Progenitor cell of endocrine pancreas (in vitro differentiated cells): Measurements from ENCODE around the gene CRHR2. TPM values are rescaled to one million over a fixed set of nuclear protein-coding genes. Genes with fewer than 3 reads are reported as not detected.

Source experiments
- DNase-seq: peaks from one replicate; pipeline ENCODE4 v3.0.0; 2021; ENCODE audit warnings: low spot score; ENCODE audit not compliant: unreplicated experiment
- H3K27ac Mint-ChIP-seq: 2 replicates; pipeline ENCODE4 v1.8.0; 2021; ENCODE audit warnings: mild to moderate bottlenecking, moderate library complexity, mixed read lengths
- H3K27me3 Mint-ChIP-seq: 2 replicates; pipeline ENCODE4 v1.8.0; 2021; ENCODE audit warnings: mixed read lengths
- H3K36me3 Mint-ChIP-seq: 2 replicates; pipeline ENCODE4 v1.8.0; 2022; ENCODE audit warnings: mixed read lengths; ENCODE audit not compliant: insufficient read depth
- H3K4me1 Mint-ChIP-seq: 2 replicates; pipeline ENCODE4 v1.8.0; 2021; ENCODE audit warnings: low read depth, mixed read lengths
- H3K4me3 Mint-ChIP-seq: 2 replicates; pipeline ENCODE4 v1.8.0; 2021; ENCODE audit warnings: low read depth, mild to moderate bottlenecking, moderate library complexity, mixed read lengths
- H3K9me3 Mint-ChIP-seq: 2 replicates; pipeline ENCODE4 v1.8.0; 2021; ENCODE audit warnings: low read depth, mixed read lengths
- CTCF ChIP-seq: fragments of 200-600 bp; sonication (generic); IDR thresholded peaks from one replicate; pipeline ENCODE4 v1.5.0; 2021; ENCODE audit warnings: antibody characterized with exemption, mild to moderate bottlenecking; ENCODE audit not compliant: unreplicated experiment
- total RNA-seq: library from RNA; stranded (reverse); gene quantifications from 2 replicates; pipeline ENCODE4 v1.2.1, GENCODE V29; 2021

Gene CRHR2
- total RNA-seq, 1 donor from 2014 or later, result not detected

DNA sequence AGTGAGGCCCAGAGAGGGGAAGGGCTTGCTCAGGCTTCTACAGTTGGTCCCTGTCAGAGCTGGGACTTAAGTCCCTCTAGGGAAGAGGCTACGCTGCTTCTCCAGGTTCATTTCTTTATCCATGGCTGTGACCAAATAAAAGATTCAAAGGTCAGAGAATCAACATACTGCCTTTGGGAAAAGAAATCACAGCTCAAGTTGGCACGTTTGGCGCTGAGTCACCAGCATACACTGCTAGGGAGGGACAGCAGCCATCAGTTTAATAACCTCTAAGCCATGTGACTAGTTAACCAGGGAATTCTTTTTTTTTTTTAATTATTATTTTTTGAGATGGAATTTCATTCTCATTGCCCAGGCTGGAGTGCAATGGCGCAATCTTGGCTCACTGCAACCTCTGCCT is 28.4 kb upstream of the CRHR2 start:
- DNase-seq, result no peak
- H3K4me1 Mint-ChIP-seq, result peaks cover 1% of the 10 kb centered on the region
- H3K36me3 Mint-ChIP-seq, result peaks cover 2% of the 10 kb centered on the region
- H3K4me3 Mint-ChIP-seq, result no peak overlapping the region
- no peaks in the 10 kb centered on the region for H3K27me3 Mint-ChIP-seq
- TF ChIP-seq CTCF, result no peak
- no peaks in the 10 kb centered on the region for H3K9me3 Mint-ChIP-seq
- no peak overlapping the region for H3K27ac Mint-ChIP-seq

DNA sequence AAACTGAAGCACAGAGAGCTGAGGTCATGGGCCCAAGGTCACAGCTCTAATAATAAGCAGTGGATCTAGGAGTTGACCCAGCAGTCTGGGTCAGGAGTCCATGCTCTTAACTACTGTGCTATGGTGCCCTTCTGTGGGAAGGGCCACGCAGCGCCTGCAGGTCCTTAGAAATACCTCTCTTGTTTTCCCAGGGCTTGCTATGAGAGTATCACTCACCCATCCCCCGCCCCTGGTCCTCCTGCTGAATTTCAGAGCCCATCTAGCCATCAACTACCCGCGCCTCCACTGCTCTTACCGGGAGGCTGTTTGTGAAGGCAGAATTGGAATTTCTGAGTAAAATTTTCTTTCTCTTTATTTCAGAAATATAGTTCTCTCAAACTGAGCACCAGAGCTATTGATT is 27.3 kb upstream of the CRHR2 start:
- peaks cover 1% of the 10 kb centered on the region for H3K4me1 Mint-ChIP-seq
- no peak for DNase-seq
- no peak overlapping the region for H3K27ac Mint-ChIP-seq
- no peak for TF ChIP-seq CTCF
- H3K4me3 Mint-ChIP-seq, result no peak overlapping the region
- H3K9me3 Mint-ChIP-seq, result no peaks in the 10 kb centered on the region
- H3K36me3 Mint-ChIP-seq, result no peaks in the 10 kb centered on the region
- no peaks in the 10 kb centered on the region for H3K27me3 Mint-ChIP-seq

DNA sequence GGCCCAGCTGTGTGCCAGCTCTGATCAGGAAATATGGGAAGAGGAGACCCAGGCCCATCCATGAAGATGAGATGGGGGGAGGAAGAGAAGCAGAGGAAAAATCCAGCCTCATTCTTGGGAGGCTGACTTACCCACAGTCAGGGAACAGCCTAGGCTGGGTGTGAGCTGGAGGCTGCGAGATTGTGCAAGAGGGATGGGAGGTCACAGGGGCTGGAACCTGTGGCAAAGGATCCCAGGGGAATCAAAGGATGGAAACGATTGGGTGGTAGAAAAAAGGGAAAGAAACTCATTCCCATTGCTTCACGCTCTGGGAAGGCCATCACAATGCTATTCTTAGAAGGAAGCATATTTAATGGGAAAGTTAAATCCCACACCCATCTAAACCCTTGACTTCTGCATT is 26.7 kb upstream of the CRHR2 start:
- Mint-ChIP-seq H3K27ac (no peak overlapping the region), H3K36me3 (no peaks in the 10 kb centered on the region), H3K4me1 (peaks cover 1% of the 10 kb centered on the region), H3K4me3 (no peak overlapping the region), H3K9me3 (no peaks in the 10 kb centered on the region), H3K27me3 (no peaks in the 10 kb centered on the region)
- no peak for TF ChIP-seq CTCF
- DNase-seq, result no peak

GRCh38 chr7:30708412-30708811 is 26.2 kb upstream of the CRHR2 start:
- Mint-ChIP-seq H3K9me3 (no peaks in the 10 kb centered on the region), H3K36me3 (no peaks in the 10 kb centered on the region), H3K4me3 (no peak overlapping the region), H3K27me3 (no peaks in the 10 kb centered on the region), H3K27ac (no peak overlapping the region), H3K4me1 (peaks cover 1% of the 10 kb centered on the region)
- DNase-seq, result no peak
- TF ChIP-seq CTCF, result no peak

DNA sequence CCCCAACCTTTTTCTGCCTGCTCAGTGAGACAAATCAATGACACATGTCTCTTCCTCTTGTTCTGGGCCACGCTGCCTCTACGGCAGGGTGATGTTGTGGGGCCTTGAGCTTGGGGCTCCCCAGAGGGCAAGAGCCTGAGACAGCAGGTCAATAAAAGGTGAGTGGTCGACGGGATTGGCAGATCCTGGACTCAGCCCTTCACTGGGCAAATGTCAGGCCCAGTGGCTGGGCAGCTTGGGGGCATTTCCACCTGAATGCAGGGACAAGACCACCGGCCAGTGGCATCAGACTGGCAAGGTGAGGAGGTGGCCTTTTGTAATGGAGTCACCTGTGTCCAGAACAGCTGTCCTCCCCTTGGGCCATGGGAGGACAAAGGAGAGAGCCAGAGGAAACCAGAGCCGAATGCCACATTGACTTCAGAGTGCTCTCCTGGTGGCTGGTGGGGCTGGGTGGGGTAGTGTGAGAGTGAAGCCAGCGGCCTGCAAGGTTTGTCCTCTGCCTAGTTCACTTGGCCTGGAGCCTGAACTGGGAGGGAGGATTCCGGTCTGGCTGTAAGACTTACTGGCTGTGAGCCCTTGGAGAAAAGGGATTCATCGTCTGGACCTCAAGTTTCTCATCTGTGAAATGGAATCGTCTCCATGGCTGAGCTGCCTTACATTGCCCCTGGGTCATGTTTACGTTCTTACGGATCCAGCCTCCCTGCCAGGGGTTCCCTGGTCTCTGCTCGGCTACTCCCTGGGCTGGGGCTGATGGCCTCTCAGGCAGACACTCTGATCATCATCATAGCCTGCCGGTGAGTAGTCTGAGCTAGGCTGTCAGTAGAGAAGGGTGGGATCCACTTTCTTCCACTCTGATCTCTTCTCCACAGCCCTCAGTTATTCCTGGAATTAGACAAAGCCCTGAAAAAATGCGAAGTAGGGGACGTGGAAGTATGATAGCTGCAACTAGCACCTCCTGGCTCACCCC is 25.4 kb upstream of the CRHR2 start:
- no peak overlapping the region for H3K4me3 Mint-ChIP-seq
- no peaks in the 10 kb centered on the region for H3K9me3 Mint-ChIP-seq
- TF ChIP-seq CTCF, result no peak
- no peak for DNase-seq
- H3K36me3 Mint-ChIP-seq, result no peaks in the 10 kb centered on the region
- peaks cover 1% of the 10 kb centered on the region for H3K4me1 Mint-ChIP-seq
- peaks cover 3% of the 10 kb centered on the region for H3K27me3 Mint-ChIP-seq
- H3K27ac Mint-ChIP-seq, result peak overlapping the region; percentile 33
